Cortex of kidney (tissue), 1 donor: ENCODE results near the gene GSTA2.
"Not testable (repeated sequence)": the region's sequence is repeated elsewhere in the genome, so short reads cannot be mapped to it uniquely, and the experiment has no call there.

Experiments
- DNase-seq: peaks from one replicate; lab custom pipeline; 2025; lab: John Stamatoyannopoulos, UW

GSTA2 gene

GRCh38 chr6:52725535-52726192, 37.6 kb downstream of the GSTA2 start:
- DNase-seq = no peak

- no peak for DNase-seq
These were observed 38.1 kb downstream of the GSTA2 start for GRCh38 chr6:52725143-52725534.

DNA sequence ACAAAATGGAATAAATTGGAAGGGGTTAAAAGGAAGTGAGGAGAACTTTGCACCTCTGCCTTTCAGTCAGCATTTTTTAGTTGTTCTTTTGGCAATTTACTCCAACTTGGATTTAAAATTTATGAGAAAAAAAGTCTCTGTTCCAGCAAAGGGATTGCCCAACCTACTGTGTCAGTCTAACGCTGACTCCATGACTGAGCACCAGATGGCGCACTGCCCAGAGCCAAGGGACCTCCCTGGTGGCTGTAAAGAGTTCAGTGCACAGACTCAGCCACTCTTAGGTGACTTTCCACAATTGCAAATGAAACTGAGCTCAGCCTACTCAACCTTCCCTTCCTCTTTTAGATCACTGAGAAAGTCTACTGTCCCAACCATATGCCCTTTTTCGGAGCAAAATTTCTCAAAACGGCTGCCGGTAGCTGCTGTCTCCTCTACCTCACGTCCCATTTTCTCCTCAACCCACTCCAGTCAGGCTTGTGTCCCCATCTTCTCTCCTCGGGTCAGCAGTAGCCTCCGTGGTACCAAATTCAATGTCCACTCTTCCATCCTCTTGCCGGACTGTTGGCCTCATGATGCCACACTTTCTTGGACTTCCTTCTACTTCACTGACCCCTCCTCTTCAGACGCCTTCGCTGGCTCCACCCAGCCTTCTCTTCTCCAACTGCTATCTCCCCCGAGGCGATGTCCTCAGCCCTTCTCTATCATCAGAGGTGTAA, 38.7 kb downstream of the GSTA2 start:
- DNase-seq = no peak

- DNase-seq = no peak
These were observed 39.3 kb downstream of the GSTA2 start for GRCh38 chr6:52724042-52724405.

- no peak for DNase-seq
These were observed 43.0 kb downstream of the GSTA2 start for GRCh38 chr6:52720321-52720720.

DNA sequence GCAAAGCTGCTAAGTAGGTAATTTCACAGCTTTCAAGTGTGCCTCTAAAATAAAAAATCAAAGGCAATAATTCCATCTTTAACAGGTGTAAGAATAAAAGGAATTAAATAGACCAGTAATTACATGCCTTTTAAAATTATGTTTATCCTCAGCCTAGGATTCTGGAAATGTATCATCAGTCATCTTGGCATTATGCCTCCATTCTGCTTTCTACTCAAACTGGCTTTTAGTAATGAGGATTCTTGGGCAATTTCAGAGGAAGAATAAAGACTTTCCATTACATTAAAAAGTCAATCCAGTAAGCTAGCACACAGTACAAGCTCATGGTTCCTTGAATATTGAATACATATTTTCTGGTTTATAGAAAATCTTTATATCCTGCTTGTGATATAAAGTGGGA, 44.7 kb downstream of the GSTA2 start:
- no peak for DNase-seq

DNA sequence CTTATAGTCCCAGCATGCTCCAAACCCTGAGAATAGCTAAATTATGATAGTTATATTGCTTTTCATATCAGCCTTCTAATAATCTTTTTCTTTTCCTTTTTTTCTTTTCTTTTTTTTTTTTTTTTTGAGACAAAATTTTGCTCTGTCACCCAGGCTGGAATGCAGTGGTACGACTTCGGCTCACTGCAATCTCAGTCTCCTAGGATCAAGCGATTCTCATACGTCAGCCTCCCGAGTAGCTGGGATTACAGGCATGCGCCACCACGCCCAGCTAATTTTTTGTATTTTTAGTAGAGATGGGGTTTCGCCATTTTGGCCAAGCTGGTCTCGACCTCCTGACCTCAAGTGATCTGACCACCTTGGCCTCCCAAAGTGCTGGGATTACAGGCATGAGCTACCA, 48.5 kb downstream of the GSTA2 start:
- not testable (repeated sequence) for DNase-seq

DNA sequence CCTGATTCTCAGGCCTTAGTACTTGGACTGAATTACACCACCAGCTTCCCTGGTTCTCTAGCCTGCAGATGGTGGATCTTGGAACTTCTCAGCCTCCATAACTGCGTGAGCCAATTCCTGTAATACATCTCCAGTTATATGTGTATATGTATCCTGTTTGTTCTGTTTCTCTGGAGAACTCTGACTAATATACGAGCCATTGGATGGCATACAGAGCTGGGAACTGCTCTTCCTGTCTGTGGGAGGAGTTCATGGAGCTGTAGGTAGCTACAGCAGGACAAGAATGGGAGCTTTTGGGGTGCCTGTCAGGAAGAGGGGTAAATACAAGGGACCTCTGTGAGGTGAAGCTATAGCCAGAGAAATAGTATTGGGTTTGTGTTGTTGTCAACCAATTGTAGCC, 51.1 kb downstream of the GSTA2 start:
- DNase-seq = no peak

- DNase-seq = no peak
These were observed 55.2 kb downstream of the GSTA2 start for GRCh38 chr6:52707963-52708680.

DNA sequence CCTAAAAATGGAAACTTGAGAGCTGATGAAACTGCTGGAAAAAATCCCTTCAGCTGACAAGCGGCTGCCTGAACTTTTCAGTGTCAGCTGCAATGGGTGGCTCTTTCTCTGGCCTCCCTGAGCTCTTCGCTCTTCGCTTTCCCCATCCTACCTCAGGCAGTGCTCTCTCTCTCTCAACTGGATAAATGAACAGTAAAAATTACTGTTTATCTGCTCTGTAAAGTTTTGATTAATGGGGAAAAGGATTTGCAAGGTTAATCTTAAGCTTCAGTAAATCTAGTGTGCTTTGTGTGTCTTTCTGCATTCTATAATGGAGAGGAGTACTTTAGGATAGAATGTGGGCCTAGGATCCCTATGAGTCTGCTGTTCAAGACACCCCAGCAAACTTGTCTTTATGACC, 57.3 kb downstream of the GSTA2 start:
- DNase-seq = no peak

GRCh38 chr6:52704781-52705502, 58.3 kb downstream of the GSTA2 start:
- not testable (repeated sequence) for DNase-seq

DNA sequence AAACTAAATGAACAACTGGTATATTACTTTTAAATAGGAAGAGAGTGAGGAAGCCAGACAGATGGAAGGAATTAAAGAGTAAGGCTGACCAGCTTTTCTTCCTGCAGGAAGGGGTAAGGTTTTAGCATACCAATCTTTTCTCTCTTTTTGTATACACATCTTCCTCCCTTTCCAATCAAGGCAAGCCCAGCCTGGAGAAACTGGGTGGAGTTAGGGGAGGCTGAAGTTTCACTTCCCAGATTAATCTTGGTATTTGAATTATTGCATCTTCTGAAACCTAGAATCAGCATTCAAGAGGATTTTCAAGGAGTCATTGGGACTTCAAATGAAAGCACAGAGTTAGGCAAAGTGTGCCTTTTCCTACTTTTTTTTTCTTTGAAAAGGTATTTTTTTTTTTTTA, 59.2 kb downstream of the GSTA2 start:
- DNase-seq = no peak
